SK-N-DZ (cell line): ENCODE measurements around the gene RASSF1.
"Not testable (repeated sequence)": the region's sequence is repeated elsewhere in the genome, so short reads cannot be mapped to it uniquely, and the experiment has no call there.

Source experiments
- DNase-seq: peaks from one replicate; pipeline ENCODE4 v3.0.0-alpha.2; 2015; ENCODE audit warnings: low spot score

RASSF1 gene

DNA sequence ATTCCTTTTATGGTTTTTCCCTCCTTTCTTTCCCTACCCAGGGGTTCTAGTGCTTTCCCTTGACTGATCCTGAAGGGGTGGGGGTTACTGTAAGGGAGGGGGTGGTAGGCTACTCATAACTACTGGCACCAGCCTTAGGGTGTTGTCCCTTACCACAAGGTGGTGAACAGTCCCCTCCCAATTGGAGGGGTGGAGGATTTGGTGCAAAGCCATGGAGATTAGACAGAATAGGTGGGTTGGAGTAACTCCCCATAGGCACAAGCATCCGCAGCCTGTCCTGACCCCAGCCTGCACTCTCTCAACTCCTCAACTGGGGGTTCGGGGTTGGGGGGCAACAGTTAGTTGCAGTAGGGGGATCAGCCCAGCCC is 15.5 kb downstream of the RASSF1 start:
- no peak for DNase-seq

DNA sequence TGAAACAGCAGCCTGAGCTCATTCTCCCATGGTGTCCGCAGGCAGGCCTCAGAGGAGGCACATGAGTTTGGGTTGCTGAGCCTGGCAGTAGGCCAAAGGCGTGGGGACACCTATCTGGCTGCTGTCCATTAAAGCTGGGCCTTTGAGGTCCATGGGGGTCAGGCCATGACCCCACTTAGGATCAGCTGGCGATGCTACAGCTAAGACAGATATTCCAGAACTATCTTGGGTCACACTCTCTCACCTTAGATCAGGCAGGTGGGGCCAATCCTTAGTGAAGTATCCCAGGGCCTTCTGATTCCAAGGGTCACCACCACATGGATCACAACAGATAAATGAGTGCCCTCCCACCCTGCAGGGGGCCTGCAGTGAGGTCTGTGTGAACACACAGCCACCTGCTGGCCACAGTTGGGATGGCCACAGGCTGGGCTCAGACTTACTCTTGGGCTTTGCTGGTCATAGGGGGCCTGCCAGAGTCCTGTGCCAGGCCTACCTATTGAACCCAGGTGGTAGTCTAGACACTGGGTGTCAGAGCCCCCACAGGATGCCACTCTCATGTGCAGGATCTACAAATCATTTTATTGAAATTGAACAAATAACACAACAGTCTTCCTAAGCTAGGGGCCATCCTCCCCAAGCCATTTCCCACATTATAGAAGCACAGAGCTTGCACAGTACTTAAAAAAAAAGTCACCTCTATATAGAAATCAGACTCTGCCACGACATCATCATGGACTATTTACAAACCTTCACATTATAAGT is 16.1 kb downstream of the RASSF1 start:
- peak; percentile 71 for DNase-seq

DNA sequence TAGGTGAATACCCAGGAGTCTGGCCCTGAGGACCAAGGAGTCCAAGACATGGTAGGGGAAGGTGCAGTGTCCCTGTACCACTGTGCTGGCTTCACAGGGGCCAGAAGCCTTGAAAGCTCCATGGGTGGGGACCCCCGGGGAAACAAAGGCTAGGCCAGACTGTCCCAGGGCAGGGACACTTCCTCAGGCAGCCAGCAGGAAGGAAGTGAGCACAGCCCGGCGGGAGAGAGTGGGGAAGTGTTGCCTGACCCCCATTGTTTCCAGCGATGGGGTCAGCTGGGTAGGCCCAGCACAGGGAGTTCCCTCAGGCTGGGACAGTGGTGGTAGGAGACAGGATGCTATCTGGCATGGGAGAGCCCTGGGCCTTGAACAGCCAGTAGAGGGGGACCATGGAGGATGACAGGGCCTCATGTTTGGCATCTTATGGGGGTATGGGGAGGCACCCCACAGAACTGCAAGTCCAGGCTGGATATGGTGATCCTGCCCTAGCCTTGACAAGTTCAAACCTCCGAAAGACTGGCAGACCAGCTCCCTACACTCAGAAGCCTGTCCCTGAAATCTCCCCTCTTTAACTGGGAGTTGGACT is 16.9 kb downstream of the RASSF1 start:
- no peak for DNase-seq

DNA sequence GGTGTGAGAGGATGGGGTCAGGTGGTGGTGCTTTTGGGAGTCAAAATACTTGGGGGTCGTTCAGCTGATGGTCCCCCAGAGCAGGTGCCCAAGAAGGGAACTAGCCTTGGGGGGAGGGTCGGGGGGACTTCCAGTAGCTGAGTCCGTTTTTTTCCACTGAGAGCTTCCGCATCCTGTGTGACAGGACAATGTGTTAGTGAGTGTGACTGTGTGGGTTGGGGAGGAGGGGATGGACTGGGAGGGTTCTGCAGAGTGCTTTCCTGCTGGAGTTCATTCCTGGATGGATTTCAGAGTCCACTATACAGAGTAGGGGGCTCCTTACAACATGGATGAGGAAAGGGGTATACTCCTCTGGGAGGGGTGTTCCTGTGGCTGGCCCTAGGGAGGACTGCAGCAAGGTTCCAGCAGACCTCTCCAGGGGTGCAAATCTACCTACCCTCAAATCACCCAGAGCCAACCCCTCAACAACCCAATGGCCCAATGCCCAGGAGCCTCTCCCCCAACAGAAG is 17.5 kb downstream of the RASSF1 start:
- DNase-seq = no peak

DNA sequence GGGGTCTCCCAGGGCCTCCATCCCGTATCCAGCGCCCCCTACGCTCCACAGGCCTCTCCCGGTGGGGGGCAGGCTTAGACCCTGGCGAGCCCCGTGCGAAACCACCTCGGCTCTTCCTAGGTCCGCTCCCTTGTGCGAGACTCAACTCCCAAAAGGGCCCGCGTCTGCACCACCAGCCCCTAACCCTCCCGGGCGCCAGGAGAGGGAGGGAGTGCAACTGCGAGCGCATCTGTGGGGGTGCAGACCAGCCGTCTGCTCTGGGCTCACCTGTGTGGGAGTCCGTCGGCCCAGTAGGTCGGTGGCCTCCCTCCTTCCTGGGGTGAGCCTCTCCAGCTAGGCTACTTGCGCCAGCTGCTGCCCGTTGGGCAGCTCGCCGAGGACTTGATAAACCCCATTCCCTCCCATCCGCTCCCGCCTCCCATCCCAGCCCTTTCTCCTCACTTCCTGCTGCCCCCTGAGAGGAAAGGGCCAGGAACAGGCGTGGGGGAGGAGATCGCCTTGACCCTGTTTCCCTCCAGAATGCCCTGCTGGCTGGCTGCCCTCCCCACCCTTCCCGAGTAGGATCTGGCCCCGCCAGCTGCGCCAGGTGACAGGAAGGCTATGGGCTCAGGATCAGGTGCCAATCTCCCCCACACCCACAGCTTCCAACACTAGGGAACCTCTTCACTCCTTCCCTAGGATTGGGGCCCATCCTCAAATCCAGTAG is 18.1 kb downstream of the RASSF1 start, which contains the start of gene HYAL2:
TSS of gene HYAL2 (minus strand) at position 360 of the 706 bp plus-strand sequence. CDS start 2,256 bp downstream, outside the sequence.
- no peak for DNase-seq

DNA sequence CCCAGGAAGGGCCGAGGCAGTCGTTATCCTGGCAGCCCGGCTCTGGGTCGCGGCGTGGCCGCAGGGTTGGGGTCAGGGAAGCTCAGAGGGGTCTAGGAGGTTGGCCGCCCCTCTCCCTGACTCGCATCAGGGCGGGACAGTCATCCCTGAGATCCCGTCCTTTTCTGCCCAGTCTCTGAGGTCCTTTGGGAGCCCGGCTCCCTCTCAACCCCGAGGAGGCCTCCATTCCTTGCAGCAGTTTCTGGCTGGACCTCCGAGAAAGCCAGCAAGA is 18.6 kb downstream of the RASSF1 start:
- DNase-seq = no peak

DNA sequence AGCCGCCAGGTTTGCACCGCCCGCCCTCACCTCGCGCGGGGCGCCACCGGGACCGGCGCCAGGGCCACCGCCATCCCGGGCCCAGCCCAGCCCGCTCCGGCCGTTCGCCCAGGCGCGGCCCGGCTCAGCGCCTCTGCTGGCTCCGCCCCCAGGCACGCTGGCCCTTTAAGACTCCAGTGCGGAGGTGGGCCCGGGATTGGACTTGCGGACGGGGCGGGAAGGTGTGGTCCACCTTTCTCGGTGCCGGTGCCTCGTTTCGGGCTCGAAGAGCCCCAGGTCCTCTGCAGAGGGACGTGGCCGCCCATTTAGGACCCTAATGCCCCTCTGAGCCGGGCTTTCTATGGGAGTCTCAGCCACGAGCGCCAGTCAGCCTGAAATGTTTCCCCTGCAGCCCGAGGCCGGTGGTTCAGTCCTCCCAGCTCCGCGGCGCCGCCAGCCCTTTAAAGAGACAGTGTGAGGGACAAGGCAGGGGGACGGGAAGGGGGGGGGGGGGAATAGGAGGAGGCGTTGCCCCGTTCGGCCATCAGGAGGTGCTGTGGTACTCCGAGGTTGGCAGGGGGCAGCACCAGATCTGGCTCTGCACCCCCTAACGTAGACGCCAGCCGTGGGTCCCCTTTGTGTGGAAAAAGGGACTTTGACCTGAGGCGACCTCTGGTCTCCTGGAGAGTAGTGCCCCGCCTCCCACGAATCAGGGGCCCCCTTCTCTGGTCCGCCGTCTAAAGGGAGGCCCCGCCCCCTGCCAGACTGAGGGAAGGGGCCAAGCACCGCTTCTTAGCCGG is 19.1 kb downstream of the RASSF1 start:
- peak; percentile 89 for DNase-seq

DNA sequence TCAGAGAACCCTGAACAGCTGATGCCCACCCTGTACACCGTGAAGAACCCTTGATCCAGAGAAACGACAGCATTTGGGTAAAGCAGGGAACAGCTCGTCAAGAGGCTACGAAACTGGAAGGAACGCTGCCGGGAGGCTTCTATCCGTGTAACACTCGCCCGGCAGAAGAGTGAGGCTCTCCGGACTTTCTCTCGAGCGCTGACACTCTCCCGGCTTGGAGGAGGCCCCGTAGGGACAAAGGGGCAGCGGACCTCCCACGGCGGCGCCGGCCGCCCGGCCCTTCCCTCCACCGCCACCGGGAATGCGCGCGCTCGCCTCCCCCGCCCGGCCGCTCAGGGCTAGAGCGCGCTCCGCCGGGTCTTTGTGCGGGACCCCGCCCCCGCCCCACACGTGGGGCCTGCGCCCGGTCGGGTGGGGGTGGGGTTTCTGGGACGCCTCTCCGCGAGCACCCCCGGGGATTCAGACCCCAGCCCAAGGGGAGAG is 19.7 kb downstream of the RASSF1 start:
- DNase-seq = peak; percentile 67

DNA sequence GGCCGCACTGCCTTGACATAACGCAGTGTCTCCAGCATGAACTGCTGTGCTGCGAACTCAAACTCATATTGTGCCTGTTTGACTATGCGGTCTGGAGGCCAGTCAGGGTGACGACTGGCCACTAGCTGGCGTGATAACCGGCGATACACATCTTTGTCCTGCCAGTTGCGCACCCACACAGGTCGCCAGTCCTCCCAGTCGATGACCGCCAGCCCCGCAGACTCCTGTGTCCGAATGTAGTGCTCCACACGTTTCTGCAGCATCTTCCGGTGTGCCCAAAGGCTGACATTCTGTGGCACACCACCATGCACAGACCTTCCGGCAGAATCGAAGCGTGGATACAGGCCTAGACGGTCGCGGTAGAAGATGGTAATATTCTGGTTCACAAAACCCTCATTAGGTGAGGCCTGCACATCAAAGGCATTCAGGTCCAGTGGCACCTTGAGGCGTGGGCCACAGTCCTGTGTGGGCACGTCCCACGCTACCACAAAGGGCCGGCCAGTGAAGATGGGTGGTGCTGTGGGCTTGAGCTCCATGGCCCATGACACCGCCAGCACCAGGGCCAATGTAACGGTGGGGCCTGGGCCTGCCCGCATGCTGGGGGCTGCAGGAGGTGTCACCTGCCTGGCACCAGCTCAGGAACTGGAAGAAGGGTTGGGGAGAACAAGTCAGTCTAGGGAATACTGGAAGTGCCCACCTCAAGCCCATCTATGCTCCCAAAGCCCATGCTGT is 20.6 kb downstream of the RASSF1 start:
- DNase-seq = no peak

DNA sequence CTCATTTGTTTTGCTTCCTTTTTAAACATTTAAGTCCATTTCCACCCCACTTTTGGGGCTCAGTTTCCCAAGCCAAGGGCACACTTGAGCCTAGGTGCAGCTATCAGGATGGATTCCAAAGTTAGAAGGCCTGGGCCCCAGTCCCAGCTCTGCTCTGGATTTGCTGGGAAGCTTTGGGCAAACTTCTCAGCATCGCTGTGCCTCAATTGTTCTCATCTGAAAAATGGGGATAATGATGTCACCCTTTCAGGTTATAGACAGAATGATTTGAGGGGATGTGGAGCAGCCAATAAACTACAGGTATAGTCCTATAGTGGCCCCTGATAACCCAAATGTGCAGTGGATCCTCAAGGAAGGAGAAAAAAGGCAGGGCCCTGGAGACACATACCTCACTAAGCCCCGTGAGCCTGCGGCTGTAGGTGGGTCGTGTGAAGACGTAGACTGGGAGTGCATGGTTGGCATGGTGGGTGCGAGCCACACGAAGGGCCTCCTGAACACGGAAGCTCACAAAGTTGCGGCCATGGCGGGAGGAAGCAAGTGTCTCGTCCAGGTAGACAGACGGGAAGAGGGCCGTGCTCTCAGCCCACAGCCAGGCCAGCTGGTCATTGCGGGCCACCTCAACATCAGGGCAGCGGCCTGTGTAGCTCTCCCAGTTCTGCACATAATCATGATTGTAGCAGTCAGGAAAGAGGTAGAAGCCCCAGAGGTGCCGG is 21.3 kb downstream of the RASSF1 start:
- DNase-seq = no peak

DNA sequence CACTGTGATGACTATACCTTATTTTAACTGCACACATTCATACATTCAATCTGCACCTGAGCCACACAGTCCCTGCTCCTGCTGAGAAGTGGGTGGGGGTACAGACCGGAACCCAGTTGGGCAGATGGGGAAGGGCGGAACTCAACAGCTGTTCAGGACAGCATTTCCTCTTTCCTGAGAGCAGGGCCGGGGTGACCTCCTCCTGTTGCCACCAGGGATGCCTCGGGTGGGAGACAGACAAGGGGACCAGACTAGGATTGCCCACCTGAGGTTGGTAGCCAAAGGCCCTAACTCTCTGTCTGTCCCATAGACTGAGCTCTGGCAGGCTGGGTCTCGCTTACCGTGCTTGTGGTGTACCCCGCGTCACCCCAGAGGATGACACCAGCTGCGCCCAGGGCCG is 22.0 kb downstream of the RASSF1 start:
- no peak for DNase-seq

DNA sequence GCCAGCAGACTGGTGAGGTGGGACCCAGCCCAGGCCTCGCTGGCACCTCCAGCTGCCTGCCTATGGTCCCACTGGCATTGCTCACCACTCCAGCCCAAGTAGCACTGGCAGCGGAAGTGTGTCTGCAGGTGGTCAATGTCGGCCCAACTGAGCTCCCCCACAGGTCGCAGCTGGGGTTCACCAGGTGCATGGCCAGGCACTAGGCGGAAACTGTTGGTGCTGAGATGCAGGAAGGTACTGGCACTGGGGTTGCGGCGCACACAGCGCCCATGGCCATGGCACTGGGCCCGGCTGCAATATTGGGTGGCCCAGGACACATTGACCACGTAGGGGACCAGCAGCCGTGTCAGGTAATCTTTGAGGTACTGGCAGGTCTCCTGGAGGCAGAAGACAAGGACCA is 22.5 kb downstream of the RASSF1 start:
- no peak for DNase-seq

DNA sequence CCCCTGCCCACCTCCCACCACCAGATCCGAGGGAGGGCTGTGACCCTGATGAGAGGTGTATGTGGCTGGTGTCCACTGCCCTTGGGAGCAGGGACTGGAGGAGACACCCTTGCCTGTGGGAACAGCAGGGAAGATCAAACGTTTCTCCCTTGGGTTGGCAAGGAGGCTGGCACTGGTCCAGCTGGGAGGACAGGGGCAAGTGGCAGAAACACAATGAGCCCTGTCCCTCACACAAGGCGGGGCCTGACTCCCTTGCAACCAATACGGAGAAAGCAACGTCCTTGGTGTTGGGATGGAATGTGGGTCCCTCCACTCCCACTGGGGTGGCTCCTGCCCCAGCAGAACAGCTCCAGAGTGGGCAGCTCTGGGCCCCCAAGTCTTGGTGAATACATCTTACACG is 23.3 kb downstream of the RASSF1 start:
- DNase-seq = no peak

DNA sequence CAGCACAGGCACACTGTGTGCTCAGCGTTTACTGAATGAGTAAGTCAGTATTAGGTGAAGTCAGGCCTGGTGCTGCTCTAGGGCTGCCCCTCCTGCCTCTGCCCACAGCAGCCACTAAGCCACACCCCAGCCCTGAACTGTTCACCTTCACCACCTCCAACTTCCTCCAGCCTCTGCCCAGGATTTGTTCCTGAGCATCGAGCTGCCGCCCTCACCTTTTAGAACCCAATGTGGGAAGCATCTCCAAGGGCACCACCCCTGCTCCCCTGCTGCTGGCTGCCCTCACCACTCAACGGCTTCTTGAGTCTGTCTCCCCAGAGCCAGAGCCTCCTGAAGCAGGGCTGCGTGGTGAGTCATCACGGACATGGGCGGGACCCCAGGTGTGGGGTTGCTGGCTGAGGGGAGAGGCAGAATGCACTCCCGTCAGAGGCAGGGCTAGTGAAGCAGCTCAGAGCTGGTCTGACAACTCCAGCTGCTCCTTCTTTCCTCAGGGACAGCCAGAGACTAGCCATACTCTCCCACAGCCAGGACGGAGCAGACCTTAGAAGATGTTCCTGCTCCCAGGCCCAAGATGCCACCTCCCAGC is 23.9 kb downstream of the RASSF1 start:
- no peak for DNase-seq

DNA sequence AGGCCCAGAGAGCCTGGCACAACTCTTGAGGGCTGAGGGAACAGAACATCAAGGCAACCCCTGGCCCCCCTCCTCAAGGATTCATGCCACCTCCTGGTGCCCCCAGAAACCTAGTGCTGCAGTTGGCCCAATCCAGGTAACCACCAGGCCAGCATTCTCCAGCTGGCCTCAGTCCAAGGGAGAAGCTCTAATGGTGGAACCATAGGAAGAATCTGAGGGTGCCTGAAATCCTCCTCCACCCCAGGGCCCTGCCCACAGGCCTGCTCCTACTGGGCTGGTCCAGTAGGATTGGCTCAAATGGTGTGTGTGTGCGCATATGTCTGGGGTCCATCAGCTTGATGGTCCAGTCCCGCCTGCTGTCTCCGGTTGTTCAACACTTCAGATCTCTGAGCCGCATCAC is 25.8 kb downstream of the RASSF1 start:
- DNase-seq = no peak

DNA sequence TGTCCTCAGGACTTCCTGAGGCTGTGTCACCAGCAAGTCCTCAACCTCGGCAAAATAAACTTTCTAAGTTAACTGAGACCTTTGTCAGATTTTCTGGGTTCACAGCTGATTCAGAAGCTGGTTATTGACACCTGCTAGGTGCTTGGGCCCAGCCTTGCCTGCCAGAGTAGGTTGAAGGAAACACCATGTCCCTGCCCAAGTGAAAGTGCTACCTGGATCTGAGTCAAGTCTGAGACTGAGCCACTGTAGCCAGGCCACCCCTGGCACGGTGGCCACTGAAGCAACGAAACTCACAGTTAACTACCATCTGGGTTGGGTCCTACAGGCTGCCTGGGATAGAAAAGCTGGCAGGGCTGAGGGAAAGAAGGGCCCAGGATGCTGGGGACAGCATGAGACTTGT is 26.3 kb downstream of the RASSF1 start:
- no peak for DNase-seq

DNA sequence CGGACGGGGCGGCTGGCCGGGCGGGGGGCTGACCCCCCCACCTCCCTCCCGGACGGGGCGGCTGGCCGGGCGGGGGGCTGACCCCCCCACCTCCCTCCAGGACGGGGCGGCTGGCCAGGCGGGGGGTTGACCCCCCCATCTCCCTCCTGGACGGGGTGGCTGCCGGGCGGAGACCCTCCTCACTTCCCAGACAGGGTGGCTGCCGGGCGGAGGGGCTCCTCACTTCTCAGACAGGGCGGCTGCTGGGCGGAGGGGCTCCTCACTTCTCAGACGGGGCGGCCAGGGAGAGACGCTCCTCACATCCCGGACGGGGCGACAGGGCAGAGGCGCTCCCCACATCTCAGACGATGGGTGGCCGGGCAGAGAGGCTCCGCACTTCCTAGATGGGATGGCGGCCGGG is 28.6 kb downstream of the RASSF1 start:
- not testable (repeated sequence) for DNase-seq

DNA sequence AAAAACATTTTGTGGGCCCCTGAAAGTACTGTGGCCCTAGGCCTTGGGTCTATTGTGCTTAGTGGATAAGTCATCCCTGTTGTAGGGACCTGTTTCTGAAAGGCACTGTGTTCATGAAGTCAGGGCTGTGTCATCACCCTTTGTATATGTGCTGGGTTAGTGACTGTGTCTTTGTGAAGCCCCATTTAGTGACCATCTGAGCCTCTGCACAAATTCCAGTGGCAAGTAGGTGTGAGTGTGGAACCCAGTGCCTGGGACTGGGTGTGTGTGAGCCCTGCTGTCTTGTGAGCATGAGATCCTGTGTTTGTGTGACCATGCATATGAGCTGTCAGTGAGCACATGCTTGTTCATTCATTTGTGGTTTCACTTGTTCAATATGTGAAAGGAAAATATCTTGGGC is 36.0 kb downstream of the RASSF1 start:
- no peak for DNase-seq

DNA sequence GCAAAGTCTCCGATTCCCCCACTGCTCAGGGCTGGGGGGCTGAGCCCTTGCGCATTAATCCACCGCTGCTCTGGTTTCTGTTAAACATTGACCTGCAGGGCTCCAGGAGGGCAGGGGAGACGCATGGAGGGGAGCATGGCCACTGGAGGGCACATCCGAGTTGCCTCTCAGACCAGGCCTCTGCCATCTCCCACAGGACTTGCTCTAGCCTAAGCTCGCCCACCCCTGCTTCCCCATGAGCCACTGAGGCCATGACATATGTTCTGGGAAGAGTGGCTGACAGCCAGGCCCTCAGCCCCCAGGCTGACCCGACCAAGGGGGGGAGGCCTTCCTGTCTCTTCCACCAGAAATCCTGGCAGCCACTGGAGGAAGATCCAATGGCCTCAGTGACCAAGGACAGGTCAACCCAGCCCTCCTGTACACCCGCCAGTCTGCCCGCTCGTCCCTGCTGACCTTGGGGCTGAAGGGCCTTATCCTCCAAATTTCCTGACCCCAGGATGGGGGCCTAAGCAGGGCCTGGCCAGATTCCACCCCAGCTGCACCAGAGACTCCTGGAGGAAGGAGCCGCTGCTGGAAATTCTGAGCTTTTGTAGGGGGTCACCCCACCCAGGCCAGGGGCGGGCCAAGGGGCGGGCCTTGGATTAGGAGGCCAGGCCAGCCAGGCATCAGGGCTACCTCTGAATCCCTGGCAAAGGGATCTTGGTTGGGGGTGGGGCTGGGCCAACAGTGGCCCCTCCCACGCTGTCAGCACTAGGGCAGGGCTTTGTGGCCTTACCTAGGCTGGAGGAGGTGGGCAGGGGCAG is 37.4 kb downstream of the RASSF1 start, which contains the start of gene HYAL1:
TSS of gene HYAL1 (minus strand) at position 562 of the 803 bp plus-strand sequence. CDS start 618 bp downstream, outside the sequence.
- DNase-seq = peak; percentile 71
